ENCODE data around the gene NUDT21.
A peak's percentile ranks its signal among the peaks of the same experiment; 100 is the strongest.

The NUDT21 gene

DNA sequence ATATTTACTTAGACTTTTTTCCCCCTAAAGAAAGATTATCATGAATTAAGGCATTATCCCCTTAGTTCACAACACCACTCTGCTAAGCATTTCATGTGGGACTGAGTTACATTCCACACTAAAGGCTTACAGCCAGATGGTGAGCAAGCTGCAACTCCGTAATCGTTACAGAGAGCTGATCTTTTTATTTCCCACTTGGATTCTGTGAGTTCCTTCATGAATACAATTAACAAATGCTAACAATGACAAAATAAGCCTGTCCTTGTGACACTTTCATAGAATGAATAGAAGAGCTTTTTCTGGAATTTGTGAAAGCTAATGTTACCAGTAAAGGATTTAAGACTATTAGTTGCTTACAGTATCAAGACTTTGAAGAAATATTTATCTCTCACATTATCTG is 9.0 kb upstream of the NUDT21 start:
- no peak for DNase-seq

DNA sequence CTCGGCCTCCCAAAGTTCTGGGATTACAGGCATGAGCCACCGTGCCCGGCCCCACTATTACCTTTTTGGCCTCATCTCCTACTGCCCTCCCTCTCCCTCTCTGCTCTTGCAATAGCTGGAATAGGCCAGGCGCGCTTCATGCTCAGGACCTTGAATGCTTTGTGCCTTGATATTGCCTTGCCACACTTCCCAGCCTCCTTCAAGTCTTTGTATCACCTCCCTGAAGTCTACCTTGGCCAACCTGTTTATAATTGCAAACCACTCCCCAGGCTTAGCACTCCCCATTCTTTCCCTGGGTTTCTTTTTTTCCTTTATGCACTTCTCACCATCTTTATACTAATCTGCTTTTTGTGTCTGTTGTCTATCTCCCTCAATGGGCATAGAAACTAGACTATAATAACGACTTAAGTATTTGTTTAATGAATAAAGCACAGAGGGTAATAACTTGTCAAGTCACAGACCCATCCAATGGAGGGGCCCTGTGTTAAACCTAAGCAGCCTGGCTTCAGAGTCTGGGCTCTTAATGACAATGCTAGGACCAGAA is 6.9 kb upstream of the NUDT21 start:
- no peak for DNase-seq

- DNase-seq, result peak; percentile 7
These were observed 889 bp upstream of the NUDT21 start for GRCh38 chr16:56451753-56452689.

GRCh38 chr16:56450275-56450985 is 702 bp downstream of the NUDT21 start:
- DNase-seq, result no peak

- no peak for DNase-seq
These were observed 3.1 kb downstream of the NUDT21 start for GRCh38 chr16:56448005-56448404.

GRCh38 chr16:56447286-56447685 is 3.8 kb downstream of the NUDT21 start:
- no peak for DNase-seq

- DNase-seq, result no peak
These were observed 13.1 kb downstream of the NUDT21 start for GRCh38 chr16:56438038-56438437.

DNA sequence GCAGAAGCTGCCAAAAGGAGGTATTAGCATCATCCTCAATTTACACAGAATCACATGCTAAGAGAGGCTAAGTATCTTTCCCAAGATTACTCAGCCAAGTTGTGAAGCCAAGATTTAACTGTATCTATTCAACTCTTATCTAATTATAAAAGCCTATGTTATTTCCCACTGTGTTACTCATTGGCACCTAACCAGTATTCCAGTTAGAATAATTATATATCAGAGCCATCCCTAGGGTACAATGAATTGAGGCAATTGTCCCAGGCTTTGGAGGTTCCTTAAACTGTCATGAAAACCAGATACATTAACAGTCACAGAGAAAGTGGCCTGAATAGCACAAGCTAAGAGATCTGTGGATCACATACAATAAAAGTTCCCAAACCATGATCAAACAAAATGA is 14.9 kb downstream of the NUDT21 start:
- no peak for DNase-seq

DNA sequence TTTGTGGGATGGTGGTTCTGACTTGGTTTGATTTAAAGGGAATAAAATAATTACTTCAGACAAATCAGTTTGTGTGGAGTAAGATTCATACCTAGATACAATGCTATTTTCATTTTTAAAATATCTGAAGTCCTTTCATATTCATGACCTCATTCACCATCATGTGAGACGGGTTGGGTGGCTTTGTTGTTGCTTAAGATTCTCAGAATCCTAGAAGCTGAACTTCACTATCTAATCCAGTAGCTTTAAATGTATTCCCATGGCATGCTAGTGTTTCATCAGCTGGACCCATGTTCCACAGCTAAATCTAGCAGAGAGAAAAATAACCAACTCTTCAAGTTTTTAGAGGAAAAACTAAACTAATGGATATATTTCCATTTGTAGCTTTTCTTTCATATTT is 23.0 kb downstream of the NUDT21 start:
- no peak for DNase-seq

DNA sequence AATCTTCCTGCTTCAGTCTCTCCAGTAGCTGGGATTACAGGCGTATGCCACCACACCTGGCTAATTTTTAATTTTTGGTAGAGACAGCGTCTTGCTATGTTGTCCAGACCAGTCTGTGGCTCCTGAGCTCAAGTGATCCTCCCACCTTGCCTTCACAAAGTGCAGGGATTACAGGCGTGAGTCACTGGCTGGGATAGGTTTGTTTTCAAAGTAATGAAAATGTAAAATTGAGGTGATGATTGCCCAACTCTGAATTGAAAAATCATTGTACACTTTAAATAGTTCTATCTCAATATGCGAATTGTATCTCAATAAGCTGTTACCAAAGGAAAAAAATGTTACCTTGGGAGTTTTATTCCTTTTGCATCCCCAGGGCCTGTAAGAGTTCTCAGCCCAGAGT is 24.5 kb downstream of the NUDT21 start:
- DNase-seq, result no peak

- peak; percentile 64 for DNase-seq
These were observed 25.7 kb downstream of the NUDT21 start, which contains the start of gene AMFR for GRCh38 chr16:56425439-56425832. TSS of gene AMFR (minus strand) at chr16:56425545. CDS start at chr16:56425327, 218 bp downstream.

- no peak for DNase-seq
These were observed 26.2 kb downstream of the NUDT21 start for GRCh38 chr16:56424791-56425438.

- no peak for DNase-seq
These were observed 26.7 kb downstream of the NUDT21 start for GRCh38 chr16:56424404-56424764.

GRCh38 chr16:56423584-56424403 is 27.3 kb downstream of the NUDT21 start:
- no peak for DNase-seq

GRCh38 chr16:56422896-56423441 is 28.2 kb downstream of the NUDT21 start:
- no peak for DNase-seq

GRCh38 chr16:56421976-56422669 is 29.0 kb downstream of the NUDT21 start:
- DNase-seq, result no peak

GRCh38 chr16:56421313-56421712 is 29.8 kb downstream of the NUDT21 start:
- DNase-seq, result no peak

DNA sequence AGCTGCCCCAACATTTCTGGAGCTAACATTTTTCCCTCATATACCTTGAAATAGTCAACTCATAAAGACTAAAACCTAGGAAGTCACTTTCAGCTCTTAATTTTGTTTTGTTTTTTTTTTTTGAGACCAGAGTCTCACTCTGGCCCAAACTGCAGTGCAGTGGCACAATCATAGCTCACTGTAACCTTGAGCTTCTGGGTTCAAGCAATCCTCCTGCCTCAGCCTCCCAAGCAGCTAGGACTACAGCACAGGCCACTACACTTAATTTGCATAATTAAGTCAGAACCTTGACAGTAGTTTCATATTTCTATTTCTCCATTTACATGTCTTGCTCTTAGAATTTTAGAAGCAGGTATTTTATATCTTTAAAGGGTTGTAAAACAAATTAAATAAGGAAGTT is 30.5 kb downstream of the NUDT21 start:
- no peak for DNase-seq

- DNase-seq, result no peak
These were observed 31.2 kb downstream of the NUDT21 start for GRCh38 chr16:56419740-56420548.

DNA sequence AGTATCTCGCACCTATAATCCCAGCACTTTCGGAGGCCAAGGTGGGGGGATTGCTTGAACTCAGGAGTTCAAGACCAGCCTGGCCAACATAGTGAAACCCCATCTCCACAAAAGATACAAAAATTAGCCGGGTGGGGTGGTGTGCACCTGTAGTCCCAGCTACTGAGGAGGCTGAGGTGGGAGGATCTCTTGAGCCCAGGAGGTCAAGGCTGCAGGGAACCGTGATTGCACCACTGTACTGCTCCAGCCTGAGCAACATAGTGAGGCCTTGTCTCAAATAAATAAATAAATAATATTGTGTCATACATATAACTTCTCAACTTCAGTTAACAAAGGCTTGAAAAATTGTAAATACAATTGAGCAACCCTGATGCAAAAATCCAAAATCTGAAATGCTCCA is 34.0 kb downstream of the NUDT21 start:
- DNase-seq, result no peak

DNA sequence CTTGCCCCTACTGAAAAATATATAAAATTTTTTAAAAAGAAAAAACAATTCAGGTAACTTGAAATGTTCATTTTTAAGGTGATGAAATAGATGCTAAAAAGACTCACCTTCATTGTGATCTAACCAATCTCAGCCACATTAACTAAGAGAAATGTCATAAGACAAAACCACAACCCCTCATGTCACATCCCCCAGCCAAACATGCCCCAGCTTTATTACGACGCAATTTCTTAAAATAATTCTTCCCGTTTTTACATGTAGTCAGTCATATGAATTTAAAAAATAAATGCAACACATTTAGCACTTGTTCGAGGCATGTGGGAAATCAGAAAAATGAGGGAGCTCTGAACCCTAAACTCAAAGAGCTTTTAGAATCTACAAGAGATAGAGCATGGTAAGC is 35.3 kb downstream of the NUDT21 start:
- no peak for DNase-seq

Data from NCI-H774 (cell line).